OCI-M1 (cell line): ENCODE data around the gene OVOL2.
"Not testable (repeated sequence)": the region's sequence is repeated elsewhere in the genome, so short reads cannot be mapped to it uniquely, and the experiment has no call there.

Experiments used
- DNase-seq: peaks from one replicate; lab custom pipeline; 2025; lab: John Stamatoyannopoulos, UW

The OVOL2 gene

DNA sequence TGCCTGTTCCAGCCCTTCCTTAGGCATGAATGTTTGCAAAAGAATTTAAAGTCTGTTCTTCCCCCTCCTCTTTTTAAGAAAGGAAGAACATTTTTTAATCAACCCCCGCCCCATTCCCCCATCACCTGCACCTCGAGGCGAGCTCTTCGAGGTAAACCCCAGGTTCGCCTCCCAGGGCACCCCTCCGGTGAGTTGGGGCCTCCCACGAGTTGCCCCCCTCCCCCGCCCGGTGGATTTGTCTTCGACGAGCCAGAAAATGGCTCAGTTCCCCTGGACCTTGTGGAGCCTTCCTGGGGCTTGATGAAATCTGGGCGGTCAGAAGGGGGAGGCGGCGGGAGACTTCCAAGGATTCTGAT is 256 bp upstream of the OVOL2 start:
- no peak for DNase-seq

GRCh38 chr20:18056174-18057100 is 1.3 kb downstream of the OVOL2 start:
- DNase-seq, result no peak

- no peak for DNase-seq
Observed at GRCh38 chr20:18055261-18055660, 2.5 kb downstream of the OVOL2 start.

GRCh38 chr20:18052856-18053255 is 4.9 kb downstream of the OVOL2 start:
- no peak for DNase-seq

- no peak for DNase-seq
Observed at GRCh38 chr20:18050628-18051027, 7.1 kb downstream of the OVOL2 start.

- DNase-seq, result peak; percentile 76
Observed at GRCh38 chr20:18048176-18048575, 9.5 kb downstream of the OVOL2 start.

DNA sequence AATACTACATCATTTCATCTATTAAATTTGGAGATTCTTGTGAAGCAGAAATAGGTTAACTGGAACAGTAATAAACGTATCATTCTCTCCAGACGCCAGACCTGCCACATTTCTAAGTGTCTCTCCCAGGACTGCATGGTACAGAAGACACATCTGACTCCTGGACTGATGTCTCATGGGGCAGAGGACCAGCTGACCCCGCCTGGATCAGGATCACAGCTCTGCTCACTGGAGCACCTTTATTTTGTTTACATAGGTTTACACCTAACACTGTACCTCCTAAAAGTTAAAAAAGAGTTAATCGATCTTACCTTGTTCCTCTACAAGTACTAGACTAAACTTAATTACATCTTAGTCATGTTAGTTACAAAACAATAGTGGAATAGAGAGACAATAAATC is 11.2 kb downstream of the OVOL2 start:
- DNase-seq, result no peak

DNA sequence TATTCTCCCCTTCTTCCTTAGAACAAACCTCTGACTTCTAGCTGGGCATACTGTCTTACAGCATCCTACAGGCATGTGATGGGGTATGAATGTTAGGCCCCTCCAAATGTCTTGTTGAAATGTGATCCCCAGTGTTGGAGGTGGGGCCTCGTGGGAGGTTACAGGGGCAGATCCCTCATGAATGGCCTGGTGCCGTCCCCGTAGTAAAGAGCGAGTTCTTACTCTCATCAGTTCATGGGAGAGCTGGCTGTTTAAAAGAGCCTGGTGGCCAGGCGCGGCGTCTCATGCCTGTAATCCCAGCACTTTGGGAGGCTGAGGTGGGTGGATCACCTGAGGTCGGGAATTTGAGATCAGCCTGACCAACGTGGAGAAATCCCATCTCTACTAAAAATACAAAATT is 15.5 kb downstream of the OVOL2 start:
- no peak for DNase-seq

GRCh38 chr20:18041462-18041861 is 16.3 kb downstream of the OVOL2 start:
- no peak for DNase-seq

GRCh38 chr20:18039063-18039462 is 18.7 kb downstream of the OVOL2 start:
- no peak for DNase-seq

DNA sequence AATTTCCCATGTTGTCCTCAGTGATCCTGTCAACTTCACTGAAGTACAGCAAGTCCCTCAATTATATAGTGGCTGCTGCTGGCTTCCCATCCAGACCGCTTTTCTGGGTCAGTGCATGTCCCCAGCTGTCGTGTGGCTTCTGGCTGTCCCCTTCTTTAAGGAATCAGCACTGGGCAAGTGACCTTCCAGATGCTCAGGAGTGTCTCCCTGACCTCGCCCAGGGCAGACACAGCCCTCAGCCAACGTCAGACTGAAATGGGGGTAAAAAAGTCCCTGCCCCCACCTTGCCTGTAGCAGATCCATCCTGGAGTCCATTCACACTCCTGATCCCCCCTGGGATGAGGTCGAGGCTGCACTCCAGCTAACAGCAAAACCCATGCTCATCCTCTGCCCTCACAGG is 23.7 kb downstream of the OVOL2 start:
- no peak for DNase-seq

DNA sequence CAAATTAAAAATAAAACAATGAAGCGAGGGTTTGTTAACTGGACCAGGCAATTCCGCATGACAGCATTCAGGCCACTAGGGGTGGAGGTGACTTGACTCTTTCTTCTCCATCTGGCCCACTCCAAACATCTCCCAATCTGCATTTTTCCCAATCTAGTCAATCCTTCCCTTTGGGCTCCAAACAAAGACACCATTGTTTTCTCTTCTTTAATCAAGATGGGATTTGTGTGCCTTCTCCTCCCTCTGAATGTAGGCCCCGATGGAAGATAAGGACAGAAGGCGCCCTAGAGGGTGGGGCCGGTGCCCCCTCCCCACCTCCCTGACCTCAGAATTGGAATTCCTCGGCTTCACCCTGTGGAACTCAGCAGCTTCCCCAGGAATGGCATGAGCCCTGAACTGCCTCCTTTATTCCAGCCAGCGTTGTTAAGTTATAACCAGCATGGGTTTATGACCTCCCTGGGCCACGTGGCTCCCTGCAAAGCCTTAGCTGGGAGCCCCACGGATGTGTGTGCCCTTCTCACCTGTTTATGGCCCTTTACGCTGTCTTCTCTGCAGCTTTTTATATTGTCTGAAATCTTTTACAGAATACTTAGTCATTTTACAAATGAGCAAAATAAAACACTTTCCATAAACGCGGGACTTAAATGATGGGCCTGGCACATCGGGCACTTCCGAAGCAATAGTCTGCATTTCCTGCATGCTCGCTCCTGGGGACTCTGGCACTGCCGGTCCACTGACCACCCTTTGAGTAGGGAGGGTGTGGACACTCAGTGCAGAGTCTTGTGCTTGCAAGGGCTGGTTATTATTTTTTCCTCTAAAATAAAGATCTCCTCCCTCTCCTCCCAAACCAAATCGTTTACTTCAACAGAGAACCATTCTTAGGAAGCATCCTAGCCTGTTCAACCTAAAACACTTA is 24.5 kb downstream of the OVOL2 start:
- DNase-seq, result no peak

DNA sequence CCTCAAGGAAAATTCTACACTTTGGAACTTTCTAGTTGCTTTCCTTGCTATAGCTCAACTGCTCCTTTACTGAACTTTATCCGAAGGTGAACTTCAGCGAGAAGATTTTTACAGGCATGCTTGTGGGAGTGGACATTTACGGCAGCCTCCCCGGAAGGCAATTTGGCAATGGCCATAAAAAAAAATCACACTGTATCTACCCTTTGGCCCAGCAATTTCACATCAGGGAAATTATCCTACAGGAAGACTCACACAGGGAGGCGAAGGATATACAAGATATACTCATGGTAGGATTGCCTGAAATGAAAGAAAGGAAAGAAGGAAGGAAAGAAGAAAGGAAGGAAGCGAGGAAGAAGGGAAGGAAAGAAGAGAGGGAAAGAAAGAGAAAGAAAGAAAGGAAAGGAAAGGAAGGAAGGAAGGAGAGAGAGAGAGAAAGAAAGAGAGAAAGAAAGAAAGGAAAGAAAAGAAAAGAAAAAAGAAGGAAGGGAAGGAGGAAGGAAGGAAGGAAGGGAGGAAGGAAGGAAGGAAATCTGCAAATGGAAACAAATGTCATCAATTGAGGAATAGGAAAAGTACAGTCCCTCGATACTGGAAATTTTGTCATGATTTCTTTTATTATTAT is 25.7 kb downstream of the OVOL2 start:
- DNase-seq, result no peak

DNA sequence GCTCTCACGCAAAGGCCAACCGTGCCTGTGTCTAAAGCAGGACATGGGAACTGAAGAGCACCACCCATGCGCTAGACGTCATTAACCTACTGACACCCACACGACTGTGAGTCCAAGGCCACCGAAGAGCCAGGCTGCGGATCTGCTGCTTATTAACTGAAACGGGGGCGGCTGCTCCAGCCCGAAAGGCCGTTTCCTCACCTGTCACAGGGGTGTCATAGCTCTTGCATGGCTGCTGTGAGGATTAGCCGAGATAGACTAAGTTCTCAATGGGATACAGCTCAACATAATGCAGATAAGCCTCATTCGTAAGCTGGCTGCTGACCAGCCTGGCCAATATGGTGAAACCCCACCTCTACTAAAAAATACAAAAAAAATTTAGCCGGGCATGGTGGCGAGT is 26.7 kb downstream of the OVOL2 start:
- no peak for DNase-seq

DNA sequence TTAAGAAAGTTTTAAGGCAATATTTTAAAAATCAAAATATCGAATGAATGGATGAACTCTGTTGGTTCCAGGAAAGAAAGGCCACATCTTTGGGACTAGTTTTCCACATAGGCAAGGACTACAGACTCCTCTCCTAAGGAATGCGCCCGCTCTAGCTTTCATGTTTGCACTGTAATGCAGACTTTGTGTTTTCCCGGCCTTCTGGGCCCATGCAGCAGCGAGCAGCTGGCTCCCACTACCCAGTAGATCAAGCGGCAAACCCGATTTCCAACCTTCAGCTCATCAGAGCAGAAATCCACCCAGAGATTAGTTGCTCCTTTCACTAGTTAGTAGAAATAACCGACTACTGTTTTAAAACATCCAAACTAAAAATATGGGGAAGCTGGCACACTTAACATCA is 27.7 kb downstream of the OVOL2 start:
- DNase-seq, result no peak

DNA sequence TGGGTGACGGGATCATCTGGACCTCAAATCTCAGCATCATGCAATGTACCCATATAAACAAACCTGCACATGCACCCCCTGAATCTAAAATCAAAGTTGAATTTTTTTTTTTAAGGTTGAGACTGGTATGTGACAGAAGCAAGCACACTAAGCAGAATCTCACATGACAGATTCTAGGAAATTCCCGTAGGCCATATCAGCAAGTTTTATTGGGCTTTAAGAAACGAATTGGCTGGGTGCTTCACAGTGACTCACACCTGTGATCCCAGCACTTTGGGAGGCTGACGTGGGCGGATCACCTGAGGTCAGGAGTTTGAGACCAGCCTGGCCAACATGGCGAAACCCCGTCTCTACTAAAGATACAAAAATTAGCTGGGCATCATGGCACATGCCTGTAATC is 30.7 kb downstream of the OVOL2 start:
- not testable (repeated sequence) for DNase-seq

- DNase-seq, result no peak
Observed at GRCh38 chr20:18024606-18025127, 33.0 kb downstream of the OVOL2 start.

GRCh38 chr20:18020931-18021330 is 36.8 kb downstream of the OVOL2 start:
- peak; percentile 4 for DNase-seq

DNA sequence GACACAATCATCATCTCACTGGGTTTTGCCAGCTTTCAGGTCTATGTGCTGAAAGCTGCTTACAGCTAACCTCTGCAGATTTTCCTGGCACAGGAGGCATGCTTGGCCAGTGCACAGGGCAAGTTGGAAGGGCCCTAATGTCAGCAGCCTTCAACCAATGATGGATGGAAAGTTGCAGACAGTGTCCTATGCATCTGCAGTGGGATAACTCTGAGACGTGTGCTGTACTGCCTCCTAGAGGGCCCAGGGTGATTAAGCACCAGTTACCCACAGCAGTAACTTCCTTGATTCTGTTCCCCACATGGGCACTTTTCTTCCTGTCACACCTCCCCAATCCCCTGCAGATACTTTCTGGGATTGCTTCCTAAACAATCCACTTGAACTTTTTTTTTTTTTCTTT is 38.6 kb downstream of the OVOL2 start:
- DNase-seq, result peak; percentile 58

DNA sequence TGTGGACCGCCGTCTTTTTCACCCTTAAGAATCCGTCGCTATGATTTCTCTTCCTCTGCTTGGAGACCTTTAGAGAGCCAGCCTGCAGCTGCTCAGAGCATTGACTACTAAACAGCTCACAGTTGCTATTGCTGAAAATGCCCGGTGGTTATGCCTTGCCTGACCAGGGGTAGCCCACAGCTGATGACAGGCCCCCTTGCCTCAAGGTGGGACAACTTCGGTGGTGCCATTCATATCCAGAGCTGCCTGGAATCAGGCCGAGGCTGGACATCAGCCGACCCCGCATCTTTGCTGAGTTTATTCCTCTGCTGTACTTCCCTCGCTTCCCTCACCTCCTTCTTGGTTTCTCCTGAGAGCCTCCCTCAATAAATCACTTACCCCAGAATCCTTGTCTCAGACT is 39.6 kb downstream of the OVOL2 start:
- no peak for DNase-seq

- DNase-seq, result no peak
Observed at GRCh38 chr20:18016772-18017171, 40.9 kb downstream of the OVOL2 start.

GRCh38 chr20:18014411-18014810 is 43.3 kb downstream of the OVOL2 start:
- no peak for DNase-seq
